Fibroblast of mammary gland (primary cell): ENCODE results near the gene PRM3.

Experiments used
- DNase-seq: peaks from one replicate; pipeline ENCODE4 v3.0.0-alpha.2; 2010; ENCODE audit warnings: low read depth
- H3K4me3 ChIP-seq: 2 replicates; pipeline ENCODE4 v1.5.1; 2011; ENCODE audit warnings: low read depth, mild to moderate bottlenecking, low read length, moderate library complexity; ENCODE audit not compliant: control insufficient read depth
- TF ChIP-seq, protein P1 (sequence below): conservative IDR thresholded peaks from 2 replicates; pipeline ENCODE4 v1.5.1; 2011; ENCODE audit warnings: low read depth, low read length, inconsistent platforms; ENCODE audit not compliant: control insufficient read depth, insufficient read depth

PRM3 gene

DNA sequence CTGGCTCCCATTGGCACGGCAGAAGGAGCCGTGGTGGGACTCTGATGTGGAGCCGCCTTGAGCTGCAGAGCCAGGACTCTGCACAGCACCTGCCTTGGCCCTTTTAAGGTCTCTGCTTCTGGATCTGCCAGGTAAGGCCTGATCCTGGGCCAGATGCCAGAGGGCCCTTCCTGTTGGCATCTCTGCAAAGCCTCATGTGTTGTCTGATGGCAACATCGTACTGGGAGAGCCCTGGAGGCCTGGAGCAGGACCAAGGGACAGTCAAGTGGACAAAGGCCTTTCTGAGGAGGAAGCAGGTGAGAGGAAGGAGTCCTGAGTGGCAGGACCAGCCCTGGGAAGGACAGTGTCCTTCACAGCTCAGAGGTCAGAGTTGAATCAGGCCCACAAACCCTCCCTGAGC is 43.5 kb downstream of the PRM3 start:
- H3K4me3 ChIP-seq, result no peak overlapping the region
- DNase-seq, result no peak
- TF ChIP-seq, protein P1, sequence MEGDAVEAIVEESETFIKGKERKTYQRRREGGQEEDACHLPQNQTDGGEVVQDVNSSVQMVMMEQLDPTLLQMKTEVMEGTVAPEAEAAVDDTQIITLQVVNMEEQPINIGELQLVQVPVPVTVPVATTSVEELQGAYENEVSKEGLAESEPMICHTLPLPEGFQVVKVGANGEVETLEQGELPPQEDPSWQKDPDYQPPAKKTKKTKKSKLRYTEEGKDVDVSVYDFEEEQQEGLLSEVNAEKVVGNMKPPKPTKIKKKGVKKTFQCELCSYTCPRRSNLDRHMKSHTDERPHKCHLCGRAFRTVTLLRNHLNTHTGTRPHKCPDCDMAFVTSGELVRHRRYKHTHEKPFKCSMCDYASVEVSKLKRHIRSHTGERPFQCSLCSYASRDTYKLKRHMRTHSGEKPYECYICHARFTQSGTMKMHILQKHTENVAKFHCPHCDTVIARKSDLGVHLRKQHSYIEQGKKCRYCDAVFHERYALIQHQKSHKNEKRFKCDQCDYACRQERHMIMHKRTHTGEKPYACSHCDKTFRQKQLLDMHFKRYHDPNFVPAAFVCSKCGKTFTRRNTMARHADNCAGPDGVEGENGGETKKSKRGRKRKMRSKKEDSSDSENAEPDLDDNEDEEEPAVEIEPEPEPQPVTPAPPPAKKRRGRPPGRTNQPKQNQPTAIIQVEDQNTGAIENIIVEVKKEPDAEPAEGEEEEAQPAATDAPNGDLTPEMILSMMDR, result no peak

DNA sequence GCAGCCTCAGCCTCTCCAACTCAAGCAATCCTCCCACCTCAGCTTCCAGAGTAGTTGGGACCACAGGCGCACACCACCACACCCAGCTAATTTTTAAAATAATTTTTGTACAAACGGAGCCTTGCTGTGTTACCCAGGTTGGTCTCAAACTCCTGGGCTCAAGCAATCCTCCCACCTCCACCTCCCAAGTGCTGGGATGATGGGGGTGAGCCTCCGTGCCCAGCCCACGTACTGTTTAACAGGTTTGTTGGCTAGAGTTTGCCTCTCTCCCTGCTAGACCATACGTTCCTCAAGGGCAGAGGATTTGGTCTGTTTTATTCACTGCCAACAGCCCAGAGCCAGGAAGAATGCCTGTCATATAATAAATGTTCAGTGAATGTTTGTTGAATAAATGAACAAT is 44.0 kb downstream of the PRM3 start:
- TF ChIP-seq, protein P1, result no peak
- no peak overlapping the region for H3K4me3 ChIP-seq
- no peak for DNase-seq

DNA sequence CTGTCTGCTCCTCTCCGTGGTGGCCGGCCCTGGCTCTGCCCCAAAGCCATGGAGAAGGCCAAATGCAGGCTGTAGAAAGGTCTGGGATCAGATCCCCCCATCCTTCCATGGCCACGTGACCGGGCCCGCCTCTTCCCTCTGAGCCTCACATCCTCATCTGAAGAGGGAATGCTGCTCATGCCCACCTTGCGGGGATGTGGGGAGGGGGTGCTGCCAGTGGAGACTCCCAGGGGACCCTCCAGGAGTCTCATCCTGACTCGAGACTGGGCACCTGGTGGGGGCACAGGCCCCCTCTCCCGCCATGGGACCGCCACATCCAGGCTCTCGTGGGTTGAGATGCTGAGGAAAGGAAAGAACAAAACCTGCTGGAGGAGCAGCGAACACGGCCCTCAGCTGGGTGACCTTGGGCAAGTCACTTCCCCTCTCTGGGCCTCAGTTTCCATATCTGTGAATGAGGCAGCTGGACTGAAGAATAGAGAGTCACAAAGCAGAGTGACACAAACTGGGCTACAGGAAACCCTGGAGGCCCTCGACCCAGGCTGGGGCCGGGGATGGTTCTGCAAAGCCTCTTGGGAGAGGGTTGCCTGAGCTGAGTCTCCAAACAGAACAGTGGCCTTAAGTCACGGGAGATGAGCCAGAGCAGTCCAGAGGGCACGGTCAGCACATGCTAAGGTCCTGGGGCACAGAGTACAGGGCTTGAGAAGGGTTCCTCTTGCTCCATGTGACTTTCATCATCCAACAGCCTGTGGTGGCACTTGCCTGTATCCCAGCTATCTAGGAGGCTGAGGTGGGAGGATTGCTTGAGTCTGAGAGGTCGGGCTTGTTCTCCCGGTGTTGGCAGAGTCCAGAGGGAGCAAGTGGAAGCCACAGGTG is 47.5 kb downstream of the PRM3 start:
- no peak for DNase-seq
- TF ChIP-seq, protein P1, result no peak
- H3K4me3 ChIP-seq, result no peak overlapping the region

- DNase-seq, result no peak
- H3K4me3 ChIP-seq, result no peak overlapping the region
- TF ChIP-seq, protein P1, result no peak
Measured at GRCh38 chr16:11224894-11225676, 48.3 kb downstream of the PRM3 start.

- no peak overlapping the region for H3K4me3 ChIP-seq
- TF ChIP-seq, protein P1, result no peak
- no peak for DNase-seq
Measured at GRCh38 chr16:11224096-11224893, 49.1 kb downstream of the PRM3 start.
